ENCODE data around the gene PERCC1.

GRCh38 chr16:1453316-1453715, 22.4 kb downstream of the PERCC1 start:
- TF ChIP-seq CTCF (IDR thresholded peaks at IDR 0.05; ENCODE audit: insufficient read depth, low read depth, low read length) (no peak), EZH2 (IDR thresholded peaks at IDR 0.05; ENCODE audit: insufficient read depth, low read length) (no peak)

Measured in astrocyte (in vitro differentiated cells and primary cell).